Activated CD4-positive, CD25-positive, alpha-beta regulatory T cell treated with anti-CD3 and anti-CD28 coated beads, Interleukin-2, amount 50 U/mL, for 72 hours (primary cell): ENCODE data around the gene ANKRD10.
"Not testable (repeated sequence)": the region's sequence is repeated elsewhere in the genome, so short reads cannot be mapped to it uniquely, and the experiment has no call there.

Experiments
- DNase-seq: peaks from one replicate; pipeline ENCODE4 v3.0.0; 2021

The ANKRD10 gene

DNA sequence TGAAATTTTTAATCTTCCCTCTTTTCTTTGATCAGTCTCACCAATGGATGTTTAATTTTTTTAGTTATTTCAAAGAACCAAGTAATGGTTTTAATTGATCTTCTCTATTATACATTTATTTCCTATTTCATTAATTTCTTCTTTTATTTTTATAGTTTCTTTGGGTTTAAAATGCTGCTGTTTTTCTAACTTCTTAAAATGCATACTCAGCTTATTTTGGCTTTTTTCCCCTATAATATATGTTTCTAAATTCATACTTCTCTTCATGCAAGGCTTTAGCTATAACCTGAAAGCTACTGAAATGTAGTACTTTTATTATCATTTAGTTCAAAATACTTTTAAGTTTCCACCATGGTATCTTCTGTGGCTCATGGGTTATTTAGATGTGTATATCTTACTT lies 53.9 kb downstream of the ANKRD10 start:
- DNase-seq, result no peak

- DNase-seq, result no peak
Observed at GRCh38 chr13:110856942-110857835, 57.7 kb downstream of the ANKRD10 start.

GRCh38 chr13:110855363-110855762 lies 59.5 kb downstream of the ANKRD10 start:
- no peak for DNase-seq

GRCh38 chr13:110854866-110855265 lies 60.0 kb downstream of the ANKRD10 start:
- DNase-seq, result no peak

GRCh38 chr13:110853235-110853721 lies 61.6 kb downstream of the ANKRD10 start:
- no peak for DNase-seq

- no peak for DNase-seq
Observed at GRCh38 chr13:110850840-110851239, 64.0 kb downstream of the ANKRD10 start.

DNA sequence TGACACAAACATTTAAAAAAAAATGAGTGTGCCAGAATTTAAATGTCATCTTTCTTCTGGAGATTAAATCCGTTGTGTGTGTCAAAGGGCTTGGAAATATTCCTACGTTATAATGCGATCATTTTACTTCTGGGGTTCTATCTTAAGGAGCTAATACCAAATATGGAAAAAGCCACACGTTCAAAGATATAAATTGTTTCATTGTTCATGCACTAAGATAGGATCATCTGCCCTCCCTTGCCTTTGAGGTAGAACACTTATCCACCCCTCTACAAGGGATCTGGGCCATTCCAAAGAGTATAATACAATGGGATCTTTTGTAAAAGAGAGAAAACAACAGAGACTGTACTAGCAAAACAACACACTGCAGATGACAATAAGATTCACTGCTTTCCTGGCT lies 64.9 kb downstream of the ANKRD10 start:
- no peak for DNase-seq

GRCh38 chr13:110845520-110845919 lies 69.3 kb downstream of the ANKRD10 start:
- no peak for DNase-seq

GRCh38 chr13:110841846-110842245 lies 73.0 kb downstream of the ANKRD10 start:
- no peak for DNase-seq

DNA sequence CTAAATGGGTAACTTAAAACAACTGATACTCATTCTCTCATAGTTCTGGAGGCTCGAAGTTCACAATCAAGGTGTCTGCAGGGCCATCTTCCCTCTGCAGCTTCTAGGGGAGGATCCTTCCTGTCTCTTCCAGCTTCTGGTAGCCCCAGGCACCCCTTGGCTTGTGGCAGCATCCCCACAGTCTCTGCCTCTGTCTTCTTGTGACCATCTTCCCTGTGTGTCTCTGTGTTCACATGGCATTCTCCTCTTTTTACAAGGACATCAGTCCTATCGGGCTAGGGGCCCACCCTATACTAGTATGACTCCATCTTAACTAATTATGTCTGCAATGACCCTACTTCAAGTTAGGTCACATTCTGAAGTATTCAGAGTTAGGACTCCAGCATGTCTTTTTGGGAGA lies 73.5 kb downstream of the ANKRD10 start:
- no peak for DNase-seq

DNA sequence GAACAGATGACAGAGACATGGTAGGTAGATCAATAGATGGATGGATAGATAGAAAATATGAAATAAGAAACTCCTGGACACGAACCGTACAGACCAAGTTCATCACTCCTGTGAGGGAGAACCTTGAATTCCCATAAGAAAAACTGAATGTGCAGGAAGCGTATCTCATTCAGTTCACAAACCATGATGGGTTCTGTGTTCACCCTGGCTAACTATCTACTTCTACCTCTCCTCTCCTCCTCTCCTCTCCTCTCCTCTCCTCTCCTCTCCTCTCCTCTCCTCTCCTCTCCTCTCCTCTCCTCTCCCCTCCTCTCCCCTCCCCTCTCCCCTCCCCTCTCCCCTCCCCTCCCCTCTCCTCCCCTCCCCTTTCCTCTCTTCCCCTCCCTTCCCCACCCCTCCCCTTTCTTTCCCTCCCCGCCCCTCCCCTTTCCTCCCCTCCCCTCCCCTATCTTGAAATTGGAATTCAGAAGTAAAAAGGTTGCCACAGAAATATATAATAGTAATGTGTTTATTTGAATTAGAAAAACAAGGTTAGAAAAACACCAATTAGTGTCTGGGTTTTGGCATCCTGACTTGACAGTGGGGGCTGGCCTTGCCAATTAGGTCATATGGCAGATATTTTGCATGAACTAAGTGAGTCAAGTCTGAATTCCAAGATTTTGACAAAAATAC lies 75.9 kb downstream of the ANKRD10 start:
- DNase-seq, result no peak

GRCh38 chr13:110838116-110838515 lies 76.8 kb downstream of the ANKRD10 start:
- no peak for DNase-seq

DNA sequence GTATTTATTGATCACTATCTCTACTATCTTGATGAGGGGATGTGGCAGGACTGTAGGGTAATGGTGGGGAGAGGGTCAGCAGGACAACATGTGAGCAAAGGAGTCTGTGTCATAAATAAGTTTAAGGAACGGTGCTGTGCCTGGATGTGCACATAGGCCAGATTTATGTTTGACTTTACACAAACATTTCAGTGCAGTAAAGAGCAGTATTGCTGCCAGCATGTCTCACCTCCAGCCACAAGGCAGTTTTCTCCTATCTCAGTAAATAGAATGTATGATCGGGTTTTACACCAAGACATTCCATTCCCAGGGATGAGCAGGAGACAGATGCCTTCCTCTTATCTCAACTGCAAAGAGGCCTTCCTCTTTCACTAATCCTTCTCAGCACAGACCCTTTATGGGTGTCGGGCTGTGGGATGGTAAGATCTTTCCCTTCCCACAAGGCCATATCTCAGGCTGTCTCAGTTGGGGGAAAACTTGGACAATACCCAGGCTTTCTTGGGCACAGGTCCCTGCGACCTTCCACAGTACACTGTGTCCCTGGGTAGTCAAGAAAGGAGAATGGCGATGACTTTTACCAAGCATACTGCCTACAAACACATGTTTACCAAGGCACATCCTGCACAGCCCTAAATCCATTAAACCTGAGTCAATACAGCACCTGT lies 77.3 kb downstream of the ANKRD10 start:
- DNase-seq, result not testable (repeated sequence)

DNA sequence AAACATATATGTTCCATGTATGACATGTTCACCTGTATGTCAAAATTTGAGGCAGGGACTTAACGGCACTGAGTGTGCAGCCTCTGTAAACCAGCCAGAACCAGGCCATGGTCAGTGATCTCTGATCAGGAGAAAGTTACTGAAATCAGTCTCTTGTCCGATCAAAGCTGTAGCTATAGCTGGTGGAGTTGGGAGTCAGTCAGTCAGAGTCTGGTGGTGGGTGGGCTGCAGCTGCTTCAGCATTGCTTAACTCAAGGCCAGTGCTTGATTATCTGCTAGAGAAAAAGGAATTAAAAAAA lies 78.3 kb downstream of the ANKRD10 start:
- no peak for DNase-seq

DNA sequence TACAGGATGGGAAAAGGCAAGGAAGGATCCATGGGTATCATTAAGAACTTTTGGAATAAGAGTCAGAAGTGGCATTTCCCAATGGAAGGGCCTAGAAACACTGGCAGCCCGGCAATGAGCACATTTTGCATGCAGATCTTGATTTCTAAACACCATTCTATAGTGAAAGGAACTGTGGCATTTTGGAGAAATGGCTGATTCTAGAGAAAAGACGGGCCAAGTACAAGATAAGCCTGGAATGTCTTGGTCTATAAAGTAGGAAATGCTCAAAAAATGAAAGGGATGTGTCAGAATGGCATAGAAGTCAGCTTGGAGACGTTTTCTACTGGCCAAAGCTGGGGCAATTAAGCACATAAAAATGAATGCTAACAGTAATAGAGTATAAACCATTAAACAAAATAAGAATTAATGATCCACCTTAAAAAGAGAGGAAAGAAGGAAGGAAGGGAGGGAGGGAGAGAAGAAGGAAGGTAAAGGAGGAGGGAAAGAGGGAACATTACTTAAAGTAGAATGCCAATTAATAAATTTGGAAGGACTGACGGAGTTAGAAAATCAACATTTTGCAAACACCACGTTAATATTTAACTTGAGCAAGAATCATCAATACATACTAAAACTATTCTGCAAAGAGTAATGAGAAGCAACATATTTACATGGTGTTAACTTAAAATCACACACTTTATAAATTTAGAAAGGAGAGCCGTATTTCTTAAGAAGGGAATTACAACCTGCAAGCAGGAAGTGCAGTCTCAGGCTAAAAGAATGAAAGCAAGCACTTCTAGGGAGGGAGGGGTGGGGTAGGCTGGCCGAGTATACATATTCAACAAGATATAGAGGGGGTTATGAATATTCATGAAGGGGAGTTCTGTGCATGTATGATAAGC lies 78.9 kb downstream of the ANKRD10 start:
- DNase-seq, result no peak

- no peak for DNase-seq
Observed at GRCh38 chr13:110834572-110834971, 80.3 kb downstream of the ANKRD10 start.

DNA sequence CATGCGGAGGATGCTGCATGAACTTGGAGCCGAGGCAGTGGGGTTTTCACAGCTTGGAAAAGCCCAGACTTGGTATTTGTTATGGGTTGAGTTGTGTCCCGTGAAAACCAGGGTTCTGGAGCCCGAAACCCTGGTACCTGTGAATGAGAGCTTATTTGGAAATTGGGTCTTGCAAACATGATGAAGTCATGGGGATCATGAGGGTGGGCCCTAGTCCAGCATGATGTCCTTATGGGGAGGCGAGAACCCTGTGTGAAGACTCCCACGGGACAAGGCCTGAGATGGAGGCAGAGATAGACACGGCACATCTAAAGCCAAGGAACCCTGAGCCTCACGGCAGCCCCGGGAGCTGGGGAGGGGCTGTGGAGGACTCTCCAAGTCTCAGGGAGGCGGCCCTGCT lies 82.3 kb downstream of the ANKRD10 start:
- no peak for DNase-seq

DNA sequence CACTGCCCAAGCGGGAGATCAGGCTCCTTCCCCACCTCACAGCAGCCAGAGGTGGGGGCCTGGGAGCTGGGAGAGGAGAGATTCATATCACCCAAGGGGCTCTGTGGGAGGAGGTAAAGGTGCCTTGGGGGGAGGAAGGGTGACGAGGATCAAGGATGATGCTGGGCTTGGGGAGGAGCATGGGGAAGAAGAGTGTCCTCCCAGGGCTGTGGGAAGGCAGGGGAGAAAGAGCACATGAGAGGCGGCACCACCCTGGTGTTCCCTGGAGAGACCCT lies 82.7 kb downstream of the ANKRD10 start:
- DNase-seq, result no peak

- DNase-seq, result no peak
Observed at GRCh38 chr13:110831437-110832204, 83.2 kb downstream of the ANKRD10 start.

DNA sequence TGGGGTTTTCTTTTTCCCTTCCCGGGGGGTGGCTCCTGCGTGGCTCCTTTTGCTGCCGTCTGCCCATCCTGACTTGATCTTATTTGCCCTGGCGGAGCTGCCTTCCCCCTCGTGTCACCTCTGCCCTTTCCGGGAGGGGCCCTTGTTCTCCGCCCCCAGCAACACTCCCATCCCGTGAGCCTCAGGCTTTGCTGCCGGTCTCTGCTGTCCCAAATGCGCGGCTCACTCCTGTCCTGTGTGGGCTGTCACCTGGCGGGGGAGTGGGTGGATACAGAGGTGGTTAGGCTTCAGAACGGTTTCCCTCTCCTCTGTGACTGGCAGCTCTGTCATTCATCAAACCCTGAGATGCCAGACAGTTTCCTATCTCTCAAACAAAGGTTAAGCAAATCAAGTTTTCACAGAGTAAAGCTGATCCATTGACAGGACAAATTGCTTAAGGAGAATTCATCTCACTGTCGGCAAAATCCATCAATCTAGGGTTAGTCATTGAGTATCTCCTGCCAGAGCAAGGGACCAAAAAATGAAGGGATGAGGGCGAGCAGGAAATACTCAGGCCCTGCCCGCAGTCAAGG lies 84.0 kb downstream of the ANKRD10 start:
- no peak for DNase-seq

DNA sequence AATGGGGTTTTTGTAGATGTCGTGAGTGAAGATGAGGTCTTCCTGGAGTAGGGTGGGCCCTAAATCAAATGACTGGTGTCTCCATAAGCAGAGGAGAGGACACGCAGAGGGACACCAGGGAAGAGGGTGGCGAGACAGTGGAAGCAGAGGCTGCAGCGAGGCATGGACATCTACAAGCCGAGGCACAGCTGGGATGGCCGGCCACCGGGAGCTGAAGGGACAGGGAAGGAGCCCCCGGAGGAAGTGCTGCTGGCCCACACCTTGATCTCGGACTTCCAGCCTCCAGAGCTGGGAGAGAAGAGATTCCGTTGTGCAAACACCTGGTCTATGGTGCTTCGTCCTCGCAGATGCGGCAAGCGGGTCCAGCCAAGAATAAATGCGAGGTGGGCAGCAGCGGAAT lies 84.5 kb downstream of the ANKRD10 start:
- no peak for DNase-seq

GRCh38 chr13:110829486-110829885 lies 85.4 kb downstream of the ANKRD10 start:
- DNase-seq, result no peak
